Right ventricle myocardium superior (tissue), 1 donor: ENCODE measurements around the gene NPW. TPM values are rescaled to one million over a fixed set of nuclear protein-coding genes. Genes with fewer than 3 reads are reported as not detected.
"Not testable (repeated sequence)": the region's sequence is repeated elsewhere in the genome, so short reads cannot be mapped to it uniquely, and the experiment has no call there.

ENCODE experiments used
- ATAC-seq: fragments of 200-7000 bp; cut with Tn5 transposase; one replicate; pipeline ENCODE4 v1.9.1; 2020; ENCODE audit warnings: mild to moderate bottlenecking; ENCODE audit not compliant: poor library complexity
- DNase-seq: peaks from one replicate; pipeline ENCODE4 v3.0.0-alpha.2; 2020
- intact Hi-C: fragments of 100-400 bp; cut with DNase I; formaldehyde crosslinking; loops from one replicate; pipeline ENCODE4 v1.11.2; 2022
- total RNA-seq: library from RNA; stranded (reverse); fragmentation: NEBNext Ultra II Directional; extraction: Animal tissue kit (Norgen Biotek cat#: 25700); gene quantifications from one replicate; pipeline ENCODE4 v1.2.1, GENCODE V29; 2021
- donor health status: DM: no; HTN: yes; CAD: no; lungs with severe emphysema.

Gene NPW
- total RNA-seq, 1 donor from 2014 or later, result not detected

DNA sequence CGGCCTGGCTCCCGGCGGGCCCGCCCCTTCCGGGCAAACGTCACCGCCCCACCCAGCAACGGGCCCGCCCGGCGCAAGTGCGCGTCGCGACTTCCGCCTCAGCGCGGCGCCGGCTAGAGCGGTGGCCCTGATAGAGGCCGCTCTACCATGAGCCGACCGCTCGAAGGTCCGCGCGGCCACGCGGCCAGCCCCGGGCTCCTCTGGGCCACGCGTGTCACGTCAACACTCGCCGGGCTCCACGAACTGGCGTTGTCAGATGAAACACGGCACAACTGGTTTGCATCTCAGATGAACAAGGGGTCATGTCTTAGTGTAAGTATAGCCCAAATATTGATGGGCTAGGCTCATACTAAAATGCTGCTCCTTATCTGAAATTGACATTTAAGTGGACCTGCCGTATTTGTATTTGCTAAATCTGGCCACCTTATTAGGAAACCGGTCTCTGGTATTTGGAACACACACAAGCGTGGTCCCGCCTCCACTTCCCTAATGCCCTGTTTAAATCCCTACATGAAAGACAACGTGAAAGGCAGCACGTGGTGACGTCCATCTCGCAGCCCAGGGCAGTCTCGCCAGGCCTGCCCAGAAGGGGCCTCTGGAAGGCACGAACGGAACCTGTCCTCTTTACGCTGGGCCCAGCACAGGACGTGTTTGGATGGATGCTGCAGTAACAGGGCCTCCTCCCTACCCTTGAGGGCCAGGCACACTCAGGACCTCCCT is 9.6 kb upstream of the NPW start, which contains the start of gene ZNF598:
Gene ZNF598 (minus strand): TSS at position 31 of the 720 bp plus-strand sequence.
- ATAC-seq, result peak; percentile 98
- peak; percentile 90 for DNase-seq
- intact Hi-C loops, result no loop called here

DNA sequence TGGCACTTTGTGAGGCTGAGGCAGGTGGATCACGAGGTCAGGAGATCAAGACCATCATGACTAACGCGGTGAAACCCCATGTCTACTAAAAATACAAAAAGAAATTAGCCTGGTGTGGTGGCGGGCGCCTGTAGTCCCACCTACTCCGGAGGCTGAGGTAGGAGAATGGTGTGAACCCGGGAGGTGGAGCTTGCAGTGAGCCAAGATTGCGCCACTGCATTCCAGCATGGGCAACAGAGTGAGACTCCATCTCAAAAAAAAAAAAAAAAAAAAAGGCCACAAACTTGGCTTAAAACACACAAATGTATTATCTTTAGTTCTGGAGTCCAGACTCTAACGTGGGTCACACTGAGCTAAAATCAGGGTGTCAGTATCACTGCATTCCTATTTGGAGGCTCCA is 7.9 kb upstream of the NPW start:
- ATAC-seq, DNase-seq, intact Hi-C loops: not testable (repeated sequence)

DNA sequence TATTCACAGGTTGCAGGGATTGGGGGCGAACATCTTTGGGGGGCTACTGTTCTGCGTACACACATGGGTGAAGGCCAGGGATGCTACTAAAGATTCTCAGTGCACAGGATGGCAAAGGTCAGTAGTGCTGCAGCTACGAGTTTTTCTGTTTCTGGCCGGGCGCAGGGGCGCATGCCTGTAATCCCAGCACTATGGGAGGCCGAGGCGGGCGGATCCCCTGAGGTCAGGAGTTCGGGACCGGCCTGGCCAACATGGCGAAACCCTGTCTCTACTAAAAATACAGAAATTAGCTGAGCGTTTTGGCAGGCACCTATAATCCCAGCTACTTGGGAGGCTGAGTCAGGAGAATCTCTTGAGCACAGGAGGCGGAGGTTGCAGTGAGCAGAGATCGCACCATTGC is 6.1 kb upstream of the NPW start:
- ATAC-seq (no peak), DNase-seq (no peak)
- intact Hi-C loops, result no loop called here

DNA sequence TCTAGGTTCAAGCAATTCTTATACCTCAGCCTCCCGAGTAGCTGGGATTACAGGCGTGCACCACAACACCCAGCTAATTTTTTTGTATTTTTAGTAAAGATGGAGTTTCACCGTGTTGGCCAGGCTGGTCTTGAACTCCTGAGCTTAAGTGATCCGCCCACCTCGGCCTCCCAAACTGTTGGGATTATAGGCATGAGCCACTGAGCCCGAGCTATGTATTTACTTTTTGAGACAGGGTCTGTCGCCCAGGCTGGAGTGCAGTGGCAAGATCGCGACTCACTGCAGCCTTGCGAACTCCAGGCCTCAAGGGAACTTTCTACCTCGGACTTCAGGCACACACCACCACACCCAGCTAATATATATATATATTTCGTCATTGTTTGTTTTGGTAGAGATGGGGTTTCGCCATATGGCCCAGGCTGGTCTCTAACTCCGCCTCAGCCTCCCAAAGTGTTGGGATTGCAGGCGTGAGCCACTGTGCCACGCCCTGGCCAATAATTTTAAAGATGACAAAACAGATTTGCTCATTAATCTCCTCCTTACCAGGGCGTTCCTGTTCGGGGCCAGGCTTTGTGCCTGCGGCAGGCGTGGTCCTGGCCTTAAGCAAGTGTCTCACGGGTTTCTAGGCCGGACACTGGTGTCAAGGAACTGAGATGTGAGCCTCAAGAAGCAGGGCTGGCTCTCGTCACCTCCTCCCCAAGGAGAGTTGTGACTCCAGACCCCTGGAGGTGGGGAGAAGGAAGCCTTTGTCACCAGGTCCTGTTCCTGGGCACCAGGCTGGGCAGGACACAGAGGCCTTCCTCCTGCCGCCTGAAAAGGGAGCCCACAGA is 4.3 kb upstream of the NPW start:
- DNase-seq (peak; percentile 32), ATAC-seq (no peak)
- intact Hi-C loops, result no loop called here

DNA sequence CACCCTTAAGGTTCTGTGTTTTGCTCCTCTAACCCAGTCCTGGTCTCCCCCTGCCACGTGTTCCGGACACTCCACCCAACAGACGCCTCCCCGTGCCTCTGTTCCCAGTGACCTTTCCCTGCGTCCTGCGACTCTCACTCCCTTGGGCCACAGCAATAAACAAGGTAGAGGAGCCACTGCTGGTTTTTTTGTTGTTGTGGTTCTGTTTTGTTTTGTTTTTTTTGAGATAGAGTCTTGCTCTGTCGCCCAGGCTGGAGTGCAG is 3.7 kb upstream of the NPW start:
- no peak for ATAC-seq
- intact Hi-C loops, result no loop called here
- DNase-seq, result no peak

DNA sequence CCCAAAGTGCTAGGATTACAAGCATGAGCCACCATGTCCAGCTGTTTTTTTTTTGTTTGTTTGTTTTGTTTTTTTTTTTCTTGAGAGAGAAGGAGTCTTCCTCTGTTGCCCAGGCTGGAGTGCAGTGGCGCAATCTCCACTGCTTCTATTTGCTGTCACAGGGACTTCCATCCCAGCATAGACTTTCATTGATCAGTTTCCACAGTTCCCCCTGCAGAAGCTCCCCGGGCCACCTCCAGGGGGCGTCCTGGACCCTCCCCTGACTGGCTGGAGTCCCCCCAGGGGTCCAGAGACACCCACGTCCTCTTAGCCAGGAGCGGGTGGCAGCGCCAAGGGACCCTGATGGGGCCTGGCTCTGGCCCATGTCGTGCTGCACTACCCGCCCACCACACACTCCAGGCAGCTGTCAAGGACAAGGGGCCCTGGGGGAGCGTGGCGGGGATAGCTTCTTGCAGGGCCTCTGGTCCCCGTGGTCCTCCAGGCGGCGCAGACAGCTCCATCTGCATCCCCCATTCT is 3.1 kb upstream of the NPW start:
- DNase-seq, result peak; percentile 37
- intact Hi-C loops, result no loop called here

DNA sequence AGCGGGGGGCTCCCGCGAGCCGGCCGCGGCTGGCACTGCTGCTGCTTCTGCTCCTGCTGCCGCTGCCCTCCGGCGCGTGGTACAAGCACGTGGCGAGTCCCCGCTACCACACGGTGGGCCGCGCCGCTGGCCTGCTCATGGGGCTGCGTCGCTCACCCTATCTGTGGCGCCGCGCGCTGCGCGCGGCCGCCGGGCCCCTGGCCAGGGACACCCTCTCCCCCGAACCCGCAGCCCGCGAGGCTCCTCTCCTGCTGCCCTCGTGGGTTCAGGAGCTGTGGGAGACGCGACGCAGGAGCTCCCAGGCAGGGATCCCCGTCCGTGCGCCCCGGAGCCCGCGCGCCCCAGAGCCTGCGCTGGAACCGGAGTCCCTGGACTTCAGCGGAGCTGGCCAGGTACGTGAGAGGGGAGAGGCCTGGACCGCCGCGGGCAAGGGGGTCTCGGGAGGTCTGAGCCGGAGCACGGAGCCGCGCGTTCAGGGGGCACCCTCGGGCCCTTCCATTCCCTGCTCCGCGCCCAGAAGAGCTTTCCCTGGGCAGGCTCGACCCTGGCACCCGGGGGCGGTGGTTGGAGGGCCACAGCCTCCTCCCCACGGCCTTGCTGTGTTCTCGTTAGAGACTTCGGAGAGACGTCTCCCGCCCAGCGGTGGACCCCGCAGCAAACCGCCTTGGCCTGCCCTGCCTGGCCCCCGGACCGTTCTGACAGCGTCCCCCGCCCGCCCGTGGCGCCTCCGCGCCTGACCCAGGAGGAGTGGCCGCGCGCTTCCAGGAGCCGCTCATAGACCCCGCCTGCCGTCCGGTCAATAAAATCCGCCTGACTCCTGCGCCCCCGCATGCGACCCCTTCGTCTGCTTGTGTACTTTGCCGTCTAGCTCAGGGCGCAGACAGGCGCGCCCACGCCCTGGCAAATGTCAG is 591 bp downstream of the NPW start:
- intact Hi-C loops, result no loop called here
- ATAC-seq (no peak), DNase-seq (no peak)

More for the DNA sequence above, 3.1 kb upstream of the NPW start:
- no peak for ATAC-seq

DNA sequence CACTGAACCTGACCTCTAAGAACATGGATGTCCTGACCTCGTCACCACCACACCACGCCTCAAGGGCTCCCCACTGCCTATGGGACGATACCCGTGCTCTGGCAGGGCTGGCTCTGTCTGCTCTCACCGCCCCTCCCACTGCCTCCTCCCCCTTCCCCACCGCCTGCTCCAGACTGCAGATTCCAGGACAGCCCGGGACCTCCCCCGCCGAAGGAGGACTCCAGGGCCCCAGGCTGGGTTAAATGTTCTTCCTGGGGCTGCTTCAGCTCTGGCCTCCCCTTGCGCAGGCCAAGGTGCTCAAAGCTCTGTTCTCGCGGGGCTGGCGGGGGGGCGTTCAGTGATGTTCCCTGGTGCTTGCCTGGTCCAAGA is 3.1 kb downstream of the NPW start:
- ATAC-seq, result peak; percentile 3
- intact Hi-C loops, result loop anchor here (2.0 kb wide), 1 partner anchor 120 kb away; no protein-coding TSS in a partner anchor
- no peak for DNase-seq

DNA sequence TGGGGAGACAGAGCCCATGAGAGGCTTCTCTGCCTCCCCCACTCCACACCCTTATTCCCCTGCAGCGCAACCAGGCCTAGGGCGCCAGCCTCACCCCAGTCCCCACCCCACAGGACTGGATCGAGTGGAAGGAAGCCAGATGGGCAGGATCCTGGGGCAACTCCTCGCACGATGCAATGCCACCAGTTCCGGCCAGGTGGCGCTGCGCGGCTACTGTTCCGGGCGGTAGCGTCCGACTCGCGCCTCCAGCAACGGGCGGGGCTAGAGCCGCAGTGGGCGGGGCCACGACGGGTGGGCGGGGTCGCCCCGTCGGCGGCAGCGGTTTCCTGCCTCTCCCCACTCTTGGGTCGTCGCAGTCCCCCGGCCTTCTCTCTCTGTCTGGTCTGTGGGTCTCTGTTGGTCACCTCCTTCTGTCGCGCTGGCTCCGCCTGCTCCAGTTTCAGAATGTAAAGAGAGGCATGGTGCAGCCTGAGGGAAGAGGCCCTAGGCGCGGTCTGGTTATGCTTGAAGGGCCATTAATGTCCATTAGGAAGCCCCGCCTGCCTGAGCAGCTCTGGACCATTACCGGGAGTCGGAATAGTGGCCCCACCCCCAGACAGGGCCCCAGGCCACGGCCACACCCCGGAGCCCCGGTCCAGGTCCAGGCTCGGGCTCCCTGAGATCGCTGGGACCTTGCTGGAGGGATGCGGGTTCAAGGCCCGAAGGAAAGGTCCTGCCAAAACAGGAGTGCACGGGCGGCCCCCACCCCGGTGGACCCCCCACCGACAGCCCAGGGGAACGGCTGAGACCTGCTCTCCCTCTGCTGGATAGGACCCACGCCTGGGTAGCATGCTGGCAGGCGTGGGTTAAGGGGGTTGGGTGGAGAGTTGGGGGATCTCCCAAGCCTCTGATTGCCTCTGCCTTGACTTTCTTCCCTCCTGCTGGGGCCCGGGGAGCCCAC is 3.8 kb downstream of the NPW start:
- ATAC-seq, result peak; percentile 91
- intact Hi-C loops, result loop anchor here (2.0 kb wide), 1 partner anchor 119 kb away; no protein-coding TSS in a partner anchor

DNA sequence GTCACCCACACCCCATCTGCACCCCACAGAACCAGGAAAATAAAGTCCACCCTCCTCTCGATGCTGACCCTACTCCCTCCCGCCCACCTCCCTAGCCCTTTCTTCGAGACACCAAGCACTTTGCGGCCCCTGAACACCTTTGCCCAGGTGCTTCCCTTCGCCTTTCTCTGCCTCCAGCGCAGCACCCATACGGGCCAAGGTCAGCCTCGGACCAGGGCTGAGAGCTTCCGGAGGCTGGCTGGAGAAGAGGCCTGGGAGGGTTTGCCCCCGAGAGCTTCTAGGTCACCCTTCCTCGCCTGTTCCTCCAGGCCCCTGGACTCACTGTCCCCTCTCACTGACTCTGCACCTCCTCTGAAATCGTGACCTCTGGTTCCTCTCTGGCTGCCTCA is 4.4 kb downstream of the NPW start:
- DNase-seq (no peak), ATAC-seq (no peak)
- intact Hi-C loops, result no loop called here

More for the DNA sequence above, 3.8 kb downstream of the NPW start:
- peak; percentile 97 for DNase-seq

DNA sequence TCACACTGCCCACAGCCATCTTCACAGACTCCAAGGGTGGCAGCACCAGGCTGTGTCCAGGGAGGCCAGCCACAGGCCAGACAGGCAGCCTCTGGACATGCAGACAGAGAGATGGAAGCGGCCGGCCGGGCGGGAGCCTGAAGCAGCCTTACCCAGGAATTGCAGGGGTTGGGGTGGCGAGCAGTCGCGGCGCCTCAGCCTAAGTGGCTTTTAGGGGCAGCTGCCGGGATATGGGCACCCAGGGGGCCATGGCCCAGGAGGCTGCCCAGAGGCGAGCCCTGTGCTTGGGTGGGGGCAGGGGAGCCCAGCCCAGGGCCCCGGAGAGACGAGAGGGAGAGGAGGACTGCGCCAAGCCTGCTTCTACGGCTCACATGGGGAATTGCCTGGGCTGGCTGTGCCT is 5.7 kb downstream of the NPW start:
- ATAC-seq, result no peak
- intact Hi-C loops, result no loop called here
- no peak for DNase-seq

DNA sequence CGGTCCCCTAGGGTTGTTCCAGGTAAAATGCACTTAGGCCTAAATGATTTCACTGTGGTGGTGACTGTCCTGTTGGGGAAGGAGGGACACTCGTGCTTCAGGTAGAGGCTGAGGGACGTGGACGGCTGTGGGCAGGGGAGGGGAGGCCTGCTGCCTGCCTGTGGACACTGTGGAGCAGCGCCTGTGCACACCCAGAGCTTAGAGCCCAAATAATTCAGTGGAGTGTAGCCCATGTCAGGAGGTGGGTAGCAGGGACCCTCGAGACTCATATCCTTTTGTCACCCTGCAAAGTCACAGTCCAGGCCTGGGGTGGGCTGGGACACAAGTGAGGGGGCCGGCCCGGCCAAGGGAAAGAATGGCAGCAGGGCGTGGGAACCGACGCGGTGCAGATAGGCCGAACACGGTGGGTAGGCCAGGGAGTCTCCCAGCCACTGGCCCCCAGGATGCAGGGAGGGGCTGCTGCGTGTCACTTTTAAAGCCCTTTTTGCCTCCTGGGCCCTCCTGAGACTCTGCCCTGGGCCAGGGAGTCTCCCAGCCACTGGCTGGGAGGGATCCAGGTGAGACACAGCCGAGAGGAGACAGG is 6.4 kb downstream of the NPW start:
- DNase-seq (no peak), ATAC-seq (no peak)
- intact Hi-C loops, result no loop called here

DNA sequence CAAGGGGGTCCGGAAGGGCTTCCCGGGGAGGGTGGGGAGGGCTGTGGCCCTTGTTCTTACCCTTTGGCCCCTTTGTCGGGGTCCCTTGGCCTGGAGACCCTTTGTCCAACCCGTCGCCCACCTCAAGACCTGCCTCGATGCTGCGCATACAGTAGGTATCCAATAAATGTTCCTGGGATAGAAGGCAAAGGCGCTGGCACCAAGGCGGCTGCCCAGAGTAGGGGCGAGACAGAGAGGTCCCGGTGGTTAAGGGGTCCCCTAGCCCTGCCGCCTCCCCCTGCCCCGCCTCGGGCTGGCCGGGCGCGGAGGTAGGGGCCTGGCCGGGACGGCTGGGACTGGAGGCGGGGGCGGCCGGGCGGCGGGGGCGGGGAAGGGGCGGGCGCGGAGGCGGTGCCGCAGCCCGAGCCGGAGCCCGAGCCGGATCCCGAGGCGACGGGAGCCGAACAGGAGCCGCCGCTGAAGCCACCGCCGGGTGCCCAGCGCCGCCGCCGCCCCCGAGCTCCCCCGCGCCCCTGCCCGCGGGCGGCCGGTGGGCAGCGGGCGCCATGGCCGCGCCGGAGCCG is 7.0 kb downstream of the NPW start, which contains the start of gene NHERF2:
Gene NHERF2 (plus strand): TSS at position 442 of the 563 bp plus-strand sequence. CDS start 104 bp downstream, at position 546.
- ATAC-seq (peak; percentile 37), DNase-seq (peak; percentile 65)
- intact Hi-C loops, result no loop called here

DNA sequence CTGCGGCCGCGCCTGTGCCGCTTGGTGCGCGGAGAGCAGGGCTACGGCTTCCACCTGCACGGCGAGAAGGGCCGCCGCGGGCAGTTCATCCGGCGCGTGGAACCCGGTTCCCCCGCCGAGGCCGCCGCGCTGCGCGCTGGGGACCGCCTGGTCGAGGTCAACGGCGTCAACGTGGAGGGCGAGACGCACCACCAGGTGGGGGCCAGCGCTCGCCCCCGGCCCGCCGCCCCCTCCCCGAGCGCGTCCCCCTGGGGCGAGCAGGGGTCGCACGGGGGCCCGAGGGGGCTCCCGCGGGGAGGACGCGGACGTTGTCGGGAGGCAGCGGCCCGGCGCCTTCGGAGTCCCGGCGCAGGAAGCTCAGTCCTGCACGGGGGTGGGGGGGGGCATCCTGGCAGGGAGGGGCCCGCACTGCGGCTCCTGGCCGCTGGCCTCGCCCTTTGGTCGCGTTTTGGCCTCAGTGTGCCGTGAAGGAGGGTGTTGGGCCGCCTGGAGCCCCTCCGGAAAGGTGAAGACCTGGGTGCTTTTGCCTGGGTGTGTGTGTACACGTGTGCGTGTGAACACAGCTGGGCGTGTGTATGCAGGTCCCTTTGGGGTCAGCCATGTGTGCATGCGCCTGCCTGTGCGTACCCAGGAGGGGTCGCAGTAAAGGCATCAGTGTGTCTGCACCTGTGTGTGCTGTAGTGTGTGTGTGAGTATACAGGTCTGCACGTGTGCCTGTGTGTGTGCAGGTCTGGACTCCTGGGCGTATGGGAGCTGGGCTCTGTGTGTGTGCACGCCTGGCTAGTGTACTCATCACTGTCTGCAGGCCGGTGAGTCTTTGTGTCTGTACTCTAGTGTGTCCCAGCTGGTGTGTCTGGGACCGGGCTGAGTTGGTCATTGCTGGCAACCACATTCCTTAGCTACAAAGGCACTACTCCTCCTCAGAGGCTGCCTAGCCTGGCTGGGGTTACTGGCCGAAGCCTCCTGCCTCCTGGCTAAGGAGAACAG is 7.7 kb downstream of the NPW start:
- intact Hi-C loops, result no loop called here
- no peak for DNase-seq
- ATAC-seq, result no peak

DNA sequence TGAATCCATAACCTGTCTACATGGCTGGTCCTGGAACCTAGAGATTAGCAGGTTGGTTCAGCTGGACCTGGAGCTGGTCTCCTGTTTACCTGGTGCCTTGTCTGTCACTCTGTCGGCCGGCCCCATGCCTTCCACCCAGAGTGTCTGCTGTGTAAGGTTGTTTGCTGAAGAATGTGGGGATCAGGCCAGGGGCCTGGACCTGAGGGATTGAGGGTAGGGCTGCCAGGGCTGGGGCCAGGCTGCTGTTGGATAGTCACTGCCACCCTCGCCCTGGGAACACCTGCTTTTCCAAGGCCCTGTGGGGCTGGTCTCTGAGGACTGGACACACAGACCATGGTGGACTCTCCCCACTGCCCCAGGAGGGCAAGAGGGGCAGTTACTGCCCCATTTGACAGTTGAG is 8.6 kb downstream of the NPW start:
- ATAC-seq, result no peak
- intact Hi-C loops, result no loop called here

DNA sequence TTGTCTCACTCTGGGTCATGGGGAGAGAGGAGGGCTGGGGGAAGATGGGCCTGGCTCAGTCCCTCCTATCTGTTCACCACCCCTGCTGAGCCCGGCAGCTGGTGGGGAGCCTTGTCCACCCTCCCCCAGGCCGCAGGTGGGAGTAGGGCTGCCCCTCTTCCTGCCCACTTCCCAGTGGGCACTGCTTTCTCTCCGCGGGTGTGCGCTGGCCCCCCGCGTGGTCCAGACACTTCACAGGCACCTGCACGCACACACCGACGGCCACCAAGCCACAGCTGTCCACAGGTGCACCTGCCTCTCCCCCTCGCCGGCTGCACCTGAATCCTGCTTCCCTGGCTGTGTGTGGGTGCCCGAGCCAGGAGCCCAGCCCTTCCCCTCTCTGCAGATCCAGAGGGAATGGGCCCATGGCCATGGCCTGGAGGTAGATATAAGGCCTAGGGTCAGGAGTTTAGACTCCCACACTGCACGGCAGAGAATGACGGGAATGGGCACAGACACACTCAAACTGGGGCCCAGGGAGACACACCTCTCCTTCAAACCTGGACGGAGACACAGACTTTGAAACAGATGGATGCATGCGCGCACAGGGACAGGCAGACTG is 9.1 kb downstream of the NPW start:
- ATAC-seq, result no peak
- no peak for DNase-seq
- intact Hi-C loops, result no loop called here

More for the DNA sequence above, 8.6 kb downstream of the NPW start:
- no peak for DNase-seq
